ENCODE measurements around the gene SLAMF9.

DNA sequence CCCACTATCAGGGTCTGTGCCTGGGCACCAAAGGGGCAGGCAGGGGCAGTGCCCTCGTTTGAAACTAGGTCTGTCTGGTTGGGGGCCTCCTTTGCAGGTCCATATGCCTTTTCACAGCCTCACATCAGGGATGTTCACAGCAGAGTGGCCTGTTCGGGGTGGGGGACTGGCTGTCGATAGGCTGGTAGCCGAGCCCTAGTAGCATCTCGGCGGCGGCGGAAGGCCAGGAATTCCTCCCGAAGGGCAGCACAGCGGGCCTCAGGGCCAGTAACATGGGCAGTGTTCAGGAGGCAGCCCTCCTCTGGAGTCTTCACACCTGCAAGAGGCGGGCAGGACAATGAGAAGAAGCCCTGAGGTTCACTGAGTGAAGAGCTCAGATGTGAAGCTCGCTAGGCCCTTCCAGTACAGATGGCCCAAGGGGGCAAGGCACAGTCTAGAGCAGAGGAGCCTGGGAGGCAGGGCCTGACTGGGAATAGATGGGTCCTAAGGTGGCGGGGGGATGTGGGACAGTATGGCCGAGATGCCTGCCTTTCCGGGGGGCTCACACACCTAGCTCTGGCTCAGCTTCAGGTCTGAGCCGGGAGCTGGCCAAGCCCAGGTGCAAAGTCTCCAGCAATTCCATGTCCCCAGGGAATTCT lies 26.7 kb downstream of the SLAMF9 start:
- TF ChIP-seq POLR2A (IDR thresholded peaks at IDR 0.05): no peak
- TF ChIP-seq, protein P1, sequence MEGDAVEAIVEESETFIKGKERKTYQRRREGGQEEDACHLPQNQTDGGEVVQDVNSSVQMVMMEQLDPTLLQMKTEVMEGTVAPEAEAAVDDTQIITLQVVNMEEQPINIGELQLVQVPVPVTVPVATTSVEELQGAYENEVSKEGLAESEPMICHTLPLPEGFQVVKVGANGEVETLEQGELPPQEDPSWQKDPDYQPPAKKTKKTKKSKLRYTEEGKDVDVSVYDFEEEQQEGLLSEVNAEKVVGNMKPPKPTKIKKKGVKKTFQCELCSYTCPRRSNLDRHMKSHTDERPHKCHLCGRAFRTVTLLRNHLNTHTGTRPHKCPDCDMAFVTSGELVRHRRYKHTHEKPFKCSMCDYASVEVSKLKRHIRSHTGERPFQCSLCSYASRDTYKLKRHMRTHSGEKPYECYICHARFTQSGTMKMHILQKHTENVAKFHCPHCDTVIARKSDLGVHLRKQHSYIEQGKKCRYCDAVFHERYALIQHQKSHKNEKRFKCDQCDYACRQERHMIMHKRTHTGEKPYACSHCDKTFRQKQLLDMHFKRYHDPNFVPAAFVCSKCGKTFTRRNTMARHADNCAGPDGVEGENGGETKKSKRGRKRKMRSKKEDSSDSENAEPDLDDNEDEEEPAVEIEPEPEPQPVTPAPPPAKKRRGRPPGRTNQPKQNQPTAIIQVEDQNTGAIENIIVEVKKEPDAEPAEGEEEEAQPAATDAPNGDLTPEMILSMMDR (IDR thresholded peaks at IDR 0.05): no peak

Data from suprapubic skin (tissue), 3 donors.